HuH-7.5 (cell line): Measurements from ENCODE around the gene IFT88.
A peak's percentile ranks its signal among the peaks of the same experiment; 100 is the strongest.

ENCODE experiments used
- DNase-seq: peaks from one replicate; pipeline ENCODE4 v3.0.0; 2011; ENCODE audit warnings: low spot score

Gene IFT88

GRCh38 chr13:20686863-20687579 lies 120.1 kb downstream of the IFT88 start:
- DNase-seq = no peak

GRCh38 chr13:20689291-20689690 lies 122.3 kb downstream of the IFT88 start:
- no peak for DNase-seq

- no peak for DNase-seq
Measured at GRCh38 chr13:20691616-20692015, 124.7 kb downstream of the IFT88 start.

GRCh38 chr13:20696073-20696472 lies 129.1 kb downstream of the IFT88 start:
- DNase-seq = no peak

DNA sequence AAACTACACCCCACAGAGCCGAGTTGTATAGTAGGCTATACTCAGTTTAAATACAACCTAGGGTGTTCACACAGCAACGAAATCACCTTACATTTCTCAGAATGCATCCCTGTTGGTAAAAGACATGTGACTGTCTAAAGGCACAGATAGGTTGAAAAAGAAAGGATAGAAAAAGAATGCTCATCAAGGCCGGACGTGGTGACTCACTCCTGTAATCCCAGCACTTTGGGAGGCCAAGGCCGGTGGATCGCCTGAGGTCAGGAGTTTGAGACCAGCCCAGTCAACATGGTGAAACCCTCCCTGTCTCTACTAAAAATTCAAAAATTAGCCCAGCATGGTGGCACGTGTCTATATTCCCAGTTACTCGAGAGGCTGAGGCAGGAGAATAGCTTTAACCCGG lies 132.8 kb downstream of the IFT88 start:
- no peak for DNase-seq

DNA sequence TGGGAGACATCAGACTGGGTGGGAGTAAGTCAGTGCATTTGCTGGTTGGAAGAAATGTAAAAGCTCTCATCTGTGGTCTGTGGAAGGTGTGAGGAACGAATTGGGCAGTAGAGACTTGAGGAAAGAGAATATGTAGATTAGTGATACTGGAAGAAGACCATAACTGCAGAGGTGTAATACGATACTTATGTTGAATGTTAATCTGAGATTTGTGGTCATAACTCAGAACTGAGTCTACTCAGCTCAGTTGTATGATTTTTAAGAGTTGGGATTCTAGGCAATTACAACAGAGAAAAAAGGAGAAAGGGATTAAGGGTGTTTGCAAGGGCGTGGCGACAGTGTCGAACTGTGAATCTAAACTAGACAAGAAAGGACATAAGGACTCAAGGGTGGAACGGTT lies 133.3 kb downstream of the IFT88 start:
- DNase-seq = no peak

DNA sequence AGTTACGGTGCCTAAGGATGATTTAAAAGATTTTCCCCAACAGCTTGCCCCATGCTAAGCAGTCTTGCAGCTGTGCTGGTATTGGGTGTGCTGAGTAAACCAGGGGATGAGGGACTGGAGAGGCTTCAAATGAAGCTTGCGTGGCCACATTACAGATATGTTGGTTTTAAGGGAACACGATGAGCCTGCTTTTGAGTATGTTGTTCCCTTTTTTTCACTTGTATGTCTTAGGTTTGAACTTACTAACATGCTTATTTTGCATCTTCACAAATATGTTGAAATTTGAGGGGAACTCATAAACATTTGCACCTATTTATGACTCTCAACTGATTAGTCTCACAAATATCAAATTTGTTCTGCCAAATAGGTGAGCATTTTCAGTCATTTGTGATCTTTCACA lies 134.5 kb downstream of the IFT88 start:
- DNase-seq = no peak

GRCh38 chr13:20702530-20702914 lies 135.6 kb downstream of the IFT88 start:
- DNase-seq = no peak

- peak; percentile 68 for DNase-seq
Measured at GRCh38 chr13:20702915-20703779, 136.2 kb downstream of the IFT88 start, which contains the start of gene IL17D. IL17D (plus strand) TSS chr13:20703699; CDS start chr13:20704002, 303 bp downstream.

- DNase-seq = peak; percentile 89
Measured at GRCh38 chr13:20703780-20704458, 137.0 kb downstream of the IFT88 start.

DNA sequence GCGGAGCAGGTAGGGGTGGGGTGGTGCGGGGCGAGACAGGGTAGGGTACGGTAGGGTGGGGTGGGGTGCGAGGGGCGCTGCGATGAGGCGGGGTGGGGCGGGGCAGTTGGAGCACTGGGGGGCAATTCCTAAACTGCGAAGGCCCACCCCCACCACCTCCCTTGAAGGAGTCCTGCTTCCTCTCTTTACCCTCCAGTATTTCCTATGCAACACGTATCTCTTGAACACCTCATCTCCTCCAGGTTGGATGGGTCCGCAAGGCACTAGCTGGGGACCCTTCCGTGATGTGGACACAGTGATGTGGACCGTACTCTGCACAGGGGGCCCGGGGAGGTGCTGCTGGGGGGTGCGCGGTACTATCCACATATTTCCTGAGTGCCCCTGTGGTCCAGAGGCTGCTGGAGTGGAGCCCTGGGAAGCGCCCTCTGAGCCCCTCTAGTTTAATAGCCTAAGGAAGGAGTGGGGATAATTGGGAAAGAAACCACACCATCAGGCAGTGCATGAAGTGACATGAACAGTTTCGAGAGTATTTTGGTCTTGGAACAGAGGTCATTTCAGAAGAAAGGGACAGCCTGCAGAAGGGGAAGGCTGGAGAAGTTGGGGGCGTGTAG lies 137.6 kb downstream of the IFT88 start:
- DNase-seq = no peak

GRCh38 chr13:20706661-20707060 lies 139.7 kb downstream of the IFT88 start:
- DNase-seq = no peak

GRCh38 chr13:20708216-20708615 lies 141.3 kb downstream of the IFT88 start:
- DNase-seq = no peak

DNA sequence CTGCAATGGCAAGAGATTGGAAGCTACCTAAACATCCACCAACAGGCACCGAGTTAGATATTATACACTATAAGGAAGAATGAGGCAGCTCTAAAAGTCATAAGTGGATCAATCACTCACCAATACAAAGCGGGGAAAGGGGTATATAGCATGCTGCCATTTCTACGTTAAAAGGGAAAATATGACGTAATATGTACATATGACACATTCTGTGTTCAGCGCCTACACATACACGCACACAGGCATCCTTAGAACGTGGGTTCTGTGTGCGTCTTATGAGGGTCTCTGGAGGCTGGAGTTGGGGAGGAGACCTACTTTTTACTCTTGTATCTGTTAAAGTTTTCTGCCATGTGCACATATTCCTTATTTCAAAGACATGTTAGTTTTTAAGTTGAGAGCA lies 142.4 kb downstream of the IFT88 start:
- DNase-seq = no peak

DNA sequence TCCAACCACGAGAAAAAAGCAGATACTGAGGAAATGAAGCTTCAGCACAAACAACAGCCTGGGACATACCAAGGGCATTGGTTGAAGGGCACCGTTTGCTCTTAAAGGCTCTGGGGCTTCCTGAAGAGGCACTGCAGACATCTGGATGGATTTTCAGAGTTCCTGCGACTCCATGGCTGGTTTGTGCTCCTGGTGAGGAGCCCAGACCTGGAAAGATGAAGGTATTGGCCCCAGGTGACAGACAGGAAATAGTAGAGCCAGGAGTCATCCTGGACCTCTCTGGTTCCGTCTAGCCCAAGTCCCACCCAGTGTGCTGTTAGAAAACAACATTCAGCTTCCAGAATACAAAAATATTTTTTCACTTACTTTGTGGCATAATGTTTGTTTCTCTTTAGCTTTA lies 142.8 kb downstream of the IFT88 start:
- no peak for DNase-seq

GRCh38 chr13:20711301-20712044 lies 144.5 kb downstream of the IFT88 start:
- DNase-seq = no peak

DNA sequence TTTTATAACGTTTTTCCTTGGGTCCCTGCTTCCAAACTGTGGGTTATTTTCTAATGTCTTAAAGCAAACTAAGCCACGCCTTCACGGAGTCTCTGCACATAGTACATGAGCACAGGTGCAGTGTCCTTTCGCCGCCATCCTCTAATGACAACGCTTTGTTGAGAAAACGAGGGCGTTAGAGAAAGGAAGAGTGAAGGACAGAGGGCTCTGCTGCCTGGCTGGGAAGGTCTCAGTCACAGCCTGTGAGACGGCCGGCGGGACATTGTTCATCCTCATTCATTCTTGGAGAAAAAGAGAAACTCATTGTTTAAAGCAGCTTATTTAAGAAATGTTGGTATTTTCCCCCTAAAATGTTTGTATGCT lies 146.0 kb downstream of the IFT88 start:
- no peak for DNase-seq

DNA sequence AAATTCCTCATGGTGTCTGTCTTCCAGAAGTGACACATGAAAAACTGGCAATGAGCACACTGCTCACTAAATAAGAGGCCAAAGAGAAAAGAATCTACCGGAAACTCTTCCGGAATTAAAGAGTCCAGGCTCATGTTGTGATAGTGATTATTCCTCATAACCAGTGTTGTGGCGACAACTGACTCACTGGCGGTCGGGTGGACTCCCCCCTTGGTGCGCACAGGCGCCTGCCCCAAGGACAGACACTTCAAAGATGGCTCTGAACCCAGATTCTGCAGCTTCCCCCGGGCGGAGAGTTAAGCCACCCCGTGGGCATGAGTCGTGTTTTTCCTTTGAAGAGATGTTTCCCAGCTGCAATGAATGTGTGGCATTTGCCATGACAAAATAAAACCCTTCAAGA lies 146.8 kb downstream of the IFT88 start:
- DNase-seq = no peak

DNA sequence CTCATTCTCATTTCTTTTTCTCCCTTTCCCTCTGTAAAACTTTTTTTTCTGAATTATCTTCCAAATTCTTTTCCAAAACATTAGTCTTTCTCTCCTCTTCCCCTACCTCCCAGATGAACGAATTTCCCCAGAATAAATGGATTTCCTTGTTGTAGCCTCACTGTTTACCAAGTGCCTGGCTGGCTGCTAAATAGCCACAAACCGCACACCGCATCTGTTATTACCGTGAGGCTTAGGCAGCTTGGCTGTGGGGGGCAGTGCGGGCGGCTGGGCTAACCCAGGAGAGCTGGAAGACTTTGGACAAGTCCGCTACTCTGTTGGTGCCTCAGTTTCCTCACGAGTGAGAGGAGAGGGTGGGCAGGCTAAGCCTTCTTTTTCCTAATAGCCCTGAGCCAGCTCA lies 147.2 kb downstream of the IFT88 start:
- DNase-seq = no peak

GRCh38 chr13:20714563-20715329 lies 147.8 kb downstream of the IFT88 start:
- no peak for DNase-seq

DNA sequence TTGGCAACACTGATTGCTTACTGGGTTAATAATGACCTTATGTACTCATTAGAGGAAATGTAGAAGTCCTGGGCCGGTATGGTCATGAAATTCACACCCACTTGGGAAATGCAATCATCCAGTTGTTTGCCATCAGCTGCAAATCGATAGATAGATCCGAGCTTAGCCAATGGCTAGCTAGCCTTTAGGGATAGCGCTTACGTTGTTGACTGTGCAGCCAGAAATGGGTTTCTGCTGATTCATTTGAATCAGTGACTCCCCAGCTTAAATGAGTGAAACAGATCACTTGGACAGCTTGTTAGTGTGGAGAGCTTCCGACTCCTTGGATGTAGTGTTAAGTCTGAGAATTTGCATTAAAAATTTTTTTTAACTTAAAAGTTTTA lies 148.4 kb downstream of the IFT88 start:
- no peak for DNase-seq
